Lower leg skin (tissue), 4 donors: ENCODE data around the gene NEDD4L. TPM values are rescaled to one million over a fixed set of nuclear protein-coding genes. Genes with fewer than 3 reads are reported as not detected.

ENCODE experiments used
- DNase-seq, 2 donors: peaks; one replicate each; pipeline ENCODE4 v3.0.0-alpha.2; 2019; ENCODE audit warnings: low spot score in 2 of 2
- H3K4me3 ChIP-seq: fragments of 200-600 bp; sonication (generic); 2 replicates; pipeline ENCODE4 v1.5.1; 2017; ENCODE audit warnings: mild to moderate bottlenecking, low read depth; ENCODE audit not compliant: poor library complexity, severe bottlenecking
- POLR2A ChIP-seq, 2 donors: fragments of 450-650 bp; IDR thresholded peaks; one replicate each; pipeline ENCODE4 v1.6.1; 2016 to 2017; ENCODE audit warnings: antibody characterized with exemption in 2 of 2, mild to moderate bottlenecking in 1 of 2, moderate library complexity in 1 of 2
- WGBS, 2 donors: methylation state at CpG; one replicate each; pipeline ENCODE4 v1.1.5; 2018; 5-methylcytosine and 5-hydroxymethylcytosine counted together
- intact Hi-C: fragments of 100-400 bp; cut with DNase I; formaldehyde crosslinking; loops from one replicate; pipeline ENCODE4 v1.15.0; 2023; ENCODE audit warnings: low total_unique reads
- total RNA-seq, 4 donors: library from RNA; depleted of rRNA; stranded (reverse); fragments of >200 nt; gene quantifications; one replicate each; pipeline ENCODE4 v1.1.0, GENCODE V29; 2016
- TF ChIP-seq, protein P1 (sequence below), 3 donors: fragments of 450-650 bp; IDR thresholded peaks; one replicate each; pipeline ENCODE4 v1.5.1; 2016; ENCODE audit warnings: antibody characterized with exemption in 3 of 3, mild to moderate bottlenecking in 3 of 3, moderate library complexity in 2 of 3

NEDD4L gene
- total RNA-seq, 4 donors from 2014 or later: 22.9 to 127 (median 35.0) TPM

DNA sequence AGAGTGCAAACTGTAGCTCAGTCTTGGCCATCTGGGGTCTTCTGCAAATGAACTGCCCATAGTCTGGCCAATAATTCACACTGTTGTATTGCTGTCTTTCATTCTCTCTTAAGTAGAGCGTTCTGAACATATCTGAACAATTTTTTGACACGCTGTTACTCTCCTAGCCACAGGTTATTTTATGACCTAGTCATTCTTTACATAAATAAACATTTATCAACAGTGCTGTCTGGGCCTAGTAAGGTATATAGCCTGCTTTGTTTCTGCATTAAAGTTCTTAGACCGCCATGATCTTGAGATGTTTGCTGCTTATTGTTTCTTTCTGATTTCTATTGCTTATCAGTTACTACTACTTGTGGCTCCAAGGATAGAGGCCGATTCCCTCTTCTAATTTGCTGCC, 226.4 kb downstream of the NEDD4L start:
- no peak overlapping the region for H3K4me3 ChIP-seq
- 86 to 93% methylated on average over 4 of the region's 4 CpGs for WGBS, 2 donors
- no peak for DNase-seq
- intact Hi-C loops: no loop called here
- TF ChIP-seq, protein P1, sequence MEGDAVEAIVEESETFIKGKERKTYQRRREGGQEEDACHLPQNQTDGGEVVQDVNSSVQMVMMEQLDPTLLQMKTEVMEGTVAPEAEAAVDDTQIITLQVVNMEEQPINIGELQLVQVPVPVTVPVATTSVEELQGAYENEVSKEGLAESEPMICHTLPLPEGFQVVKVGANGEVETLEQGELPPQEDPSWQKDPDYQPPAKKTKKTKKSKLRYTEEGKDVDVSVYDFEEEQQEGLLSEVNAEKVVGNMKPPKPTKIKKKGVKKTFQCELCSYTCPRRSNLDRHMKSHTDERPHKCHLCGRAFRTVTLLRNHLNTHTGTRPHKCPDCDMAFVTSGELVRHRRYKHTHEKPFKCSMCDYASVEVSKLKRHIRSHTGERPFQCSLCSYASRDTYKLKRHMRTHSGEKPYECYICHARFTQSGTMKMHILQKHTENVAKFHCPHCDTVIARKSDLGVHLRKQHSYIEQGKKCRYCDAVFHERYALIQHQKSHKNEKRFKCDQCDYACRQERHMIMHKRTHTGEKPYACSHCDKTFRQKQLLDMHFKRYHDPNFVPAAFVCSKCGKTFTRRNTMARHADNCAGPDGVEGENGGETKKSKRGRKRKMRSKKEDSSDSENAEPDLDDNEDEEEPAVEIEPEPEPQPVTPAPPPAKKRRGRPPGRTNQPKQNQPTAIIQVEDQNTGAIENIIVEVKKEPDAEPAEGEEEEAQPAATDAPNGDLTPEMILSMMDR (IDR thresholded peaks at IDR 0.05): no peak
- no peak for TF ChIP-seq POLR2A (IDR thresholded peaks at IDR 0.05)

DNA sequence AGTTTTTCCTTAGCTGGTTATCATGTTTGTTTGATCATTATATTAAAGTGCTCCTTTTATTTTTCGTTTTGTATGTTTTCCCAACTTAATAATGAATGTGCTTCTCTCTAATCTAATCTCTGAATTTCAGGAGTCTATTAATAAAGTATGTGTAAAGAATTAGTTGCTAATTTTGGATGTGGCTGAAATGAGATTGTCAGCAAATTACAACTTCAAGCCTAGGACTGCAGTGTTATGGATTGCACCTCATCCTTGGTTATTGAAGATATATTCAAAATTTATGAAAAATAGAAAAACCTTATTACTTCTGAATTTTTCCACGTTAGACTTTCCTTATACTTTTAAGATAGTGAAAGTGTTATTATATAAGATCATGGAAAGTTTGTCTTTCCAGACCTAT, 227.7 kb downstream of the NEDD4L start:
- H3K4me3 ChIP-seq: no peak overlapping the region
- intact Hi-C loops: no loop called here
- TF ChIP-seq, protein P1 (IDR thresholded peaks at IDR 0.05): no peak
- TF ChIP-seq POLR2A (IDR thresholded peaks at IDR 0.05): no peak
- DNase-seq: no peak
- WGBS, 2 donors: 76 to 79% methylated on average over 2 of the region's 2 CpGs

DNA sequence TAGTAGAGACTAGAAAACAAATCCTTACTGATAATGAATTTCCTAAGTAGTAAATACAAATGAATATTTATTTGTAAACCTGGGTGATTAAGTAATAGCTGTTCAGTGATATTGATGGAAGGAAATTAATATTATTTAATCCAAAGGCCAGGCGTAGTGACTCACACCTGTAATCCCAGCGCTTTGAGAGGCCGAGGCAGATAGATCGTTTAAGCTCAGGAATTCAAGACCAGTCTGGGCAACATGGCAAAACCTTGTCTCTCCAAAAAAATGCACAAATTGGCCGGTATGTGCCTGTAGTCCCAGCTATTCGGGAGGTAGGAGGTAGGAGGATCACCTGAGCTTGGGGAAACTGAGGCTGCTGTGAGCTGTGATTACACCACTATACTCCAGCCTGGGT, 228.2 kb downstream of the NEDD4L start:
- intact Hi-C loops: no loop called here
- no peak overlapping the region for H3K4me3 ChIP-seq
- TF ChIP-seq, protein P1 (IDR thresholded peaks at IDR 0.05): no peak
- TF ChIP-seq POLR2A (IDR thresholded peaks at IDR 0.05): no peak
- no peak for DNase-seq
- WGBS, 2 donors: 78 to 83% methylated on average over 6 of the region's 6 CpGs

DNA sequence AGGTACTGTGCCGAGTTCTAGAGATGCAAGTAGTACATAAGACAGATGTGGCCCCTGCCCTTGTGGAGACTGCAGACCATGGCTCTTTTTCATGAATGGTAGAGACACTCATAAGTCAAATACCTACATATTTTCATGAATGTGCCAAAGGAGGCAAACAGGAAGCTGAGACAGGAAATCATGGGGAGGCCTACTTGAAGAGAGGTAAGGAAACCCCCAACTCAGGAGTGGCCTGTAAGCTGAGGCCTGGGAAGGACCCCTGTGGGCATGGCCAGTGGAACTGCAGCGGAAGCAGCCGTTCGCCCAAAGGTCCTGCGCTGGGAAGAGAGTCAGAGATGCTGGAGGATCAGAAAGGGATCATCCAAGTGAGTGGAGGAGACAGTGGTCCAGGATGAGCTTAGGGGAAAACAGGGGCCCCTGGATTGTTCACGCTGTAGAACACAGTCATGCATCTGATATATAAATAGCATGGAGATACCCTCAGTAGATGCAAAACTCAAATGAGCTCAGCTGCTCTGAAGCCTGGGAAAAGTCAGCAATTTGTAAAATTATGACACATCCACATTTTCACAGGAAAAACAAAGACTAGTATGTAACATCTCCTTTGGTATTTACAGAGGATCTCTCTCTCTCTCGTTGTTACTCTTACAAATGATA, 228.9 kb downstream of the NEDD4L start:
- intact Hi-C loops: no loop called here
- H3K4me3 ChIP-seq: no peak overlapping the region
- TF ChIP-seq POLR2A (IDR thresholded peaks at IDR 0.05): no peak
- TF ChIP-seq, protein P1 (IDR thresholded peaks at IDR 0.05): no peak
- no peak for DNase-seq
- WGBS, 2 donors: 88 to 94% methylated on average over 7 of the region's 7 CpGs

DNA sequence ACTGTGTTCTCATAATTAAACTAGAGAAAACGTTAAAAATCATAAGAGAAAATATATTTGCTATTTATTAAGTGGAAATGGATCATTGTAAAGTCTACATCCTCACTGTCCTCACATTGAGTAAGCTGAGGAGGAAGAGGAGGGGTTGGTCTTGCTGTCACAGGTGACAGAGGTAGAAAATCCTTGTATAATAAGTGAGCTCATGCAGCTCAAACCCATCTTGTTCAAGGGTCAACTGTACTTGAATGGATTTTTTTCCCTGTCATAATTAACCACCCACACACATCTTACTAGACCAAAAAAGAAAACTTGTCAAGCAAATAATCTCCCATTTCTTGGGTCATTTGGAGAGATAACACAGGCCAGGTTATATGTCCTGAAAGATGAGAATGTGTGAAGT, 231.2 kb downstream of the NEDD4L start:
- intact Hi-C loops: no loop called here

More for the DNA sequence above, 231.2 kb downstream of the NEDD4L start:
- TF ChIP-seq POLR2A (IDR thresholded peaks at IDR 0.05): no peak
- TF ChIP-seq, protein P1 (IDR thresholded peaks at IDR 0.05): no peak
- DNase-seq: no peak
- WGBS, 2 donors: 94 to 98% methylated on average over 1 of the region's 1 CpG
- no peak overlapping the region for H3K4me3 ChIP-seq
